ENCODE results near the gene TMEM233. TPM values are rescaled to one million over a fixed set of nuclear protein-coding genes. Genes with fewer than 3 reads are reported as not detected.

The TMEM233 gene
- total and polyA plus RNA-seq, 10 of the 15 experiments (the other 5 are each of a cell fraction or from before 2014, with no cell fraction given) = not detected

GRCh38 chr12:119681111-119681510 lies 87.5 kb downstream of the TMEM233 start (continued):
- no peak for TF ChIP-seq NR2C1 (IDR thresholded peaks at IDR 0.05)
- no peak for TF ChIP-seq BCL3 (IDR thresholded peaks at IDR 0.05; ENCODE audit: borderline replicate concordance, insufficient read depth, low read depth, low read length, poor library complexity, severe bottlenecking)
- no peak for TF ChIP-seq ZNF217 (IDR thresholded peaks at IDR 0.05)
- no peak for TF ChIP-seq ZNF24 (IDR thresholded peaks at IDR 0.05)
- TF ChIP-seq NR2F1 (conservative IDR thresholded peaks at IDR 0.05) = no peak

- ATAC-seq (peak; percentile 93), DNase-seq (ENCODE audit: low read depth, low spot score) (peak; percentile 51), FAIRE-seq (peak; percentile 76)
- RAD21 ChIA-PET (ENCODE audit: unreplicated experiment) = interaction anchor here (0.9 to 5.0 kb wide), 8 partner anchors 10 to 220 kb away, joined by 3 to 41 read pairs (median 4); partner anchors contain the start of gene PRKAB1
- POLR2A ChIA-PET = interaction anchor here (2.2 to 3.9 kb wide), 2 partner anchors 12 to 17 kb away, joined by 12 to 54 read pairs; partner anchors contain the start of gene PRKAB1
- Histone ChIP-seq H4K20me1 (ENCODE audit: control insufficient read depth, insufficient read depth) (no peaks in the 10 kb centered on the region), H3K36me3 (ENCODE audit: control insufficient read depth in 2 of 2, insufficient read depth in 2 of 2, low read length in 1 of 2) (peaks cover 17 to 21% of the 10 kb centered on the region in 2 experiments), H3K9me3 (replicated peaks; ENCODE audit: control insufficient read depth, insufficient read depth, low read length) (no peaks in the 10 kb centered on the region), H3K79me2 (ENCODE audit: control insufficient read depth, insufficient read depth, low read length) (no peaks in the 10 kb centered on the region), H3K27me3 (replicated peaks in 1 of 2; ENCODE audit: control insufficient read depth in 2 of 2, insufficient read depth in 2 of 2, low read length in 1 of 2) (no peaks in the 10 kb centered on the region), H3K4me2 (ENCODE audit: control insufficient read depth, insufficient read depth) (peak overlapping the region; percentile 44), H3K27ac (ENCODE audit: control insufficient read depth, insufficient read depth) (peak overlapping the region; percentile 77), H3K9ac (ENCODE audit: control insufficient read depth, insufficient read depth, low read length) (peak overlapping the region; percentile 7; the same call in 1 of the 2 replicates), H2AFZ (ENCODE audit: control insufficient read depth, low read depth, low read length) (no peak overlapping the region), H3K4me1 (ENCODE audit: control insufficient read depth, insufficient read depth, low read length) (peaks cover 20% of the 10 kb centered on the region), H3K4me3 (peak overlapping the region; percentile 9; the same call in 1 of the 2 replicates)
- SMC1A ChIA-PET (ENCODE audit: uncharacterized antibody, unreplicated experiment) = interaction anchor here (0.6 to 5.7 kb wide), 9 partner anchors 12 to 182 kb away, joined by 3 to 83 read pairs (median 4); partner anchors contain the start of gene PRKAB1
- CTCF ChIA-PET = interaction anchor here (0.7 to 8.6 kb wide), 10 partner anchors 11 to 238 kb away, joined by 3 to 91 read pairs (median 8); partner anchors contain the start of gene PRKAB1
- in situ Hi-C loops (cut with MboI) (no loop called here), intact Hi-C loops (cut with micrococcal nuclease; ENCODE audit: unreplicated experiment) (no loop called here)
- no TSS peak for BruUV-seq (replicated peaks)
- WGBS (ENCODE audit: insufficient coverage, insufficient replicate concordance, low lambda C conversion rate, missing lambda C conversion rate) = 18% methylated on average over 9 of the region's 9 CpGs
- 0 out of 2 replicates have a peak, but pooled peaks have one; percentile 48 for TF ChIP-seq NFIC (IDR thresholded peaks at IDR 0.05; ENCODE audit: low read depth, low read length)
- no peak for TF ChIP-seq ZNF207 (IDR thresholded peaks at IDR 0.05; ENCODE audit: borderline replicate concordance)
- TF ChIP-seq SMAD1 (IDR thresholded peaks at IDR 0.05; ENCODE audit: low read depth, partially characterized antibody) = no peak
- 0 out of 2 replicates have a peak, but pooled peaks have one; percentile 36 for TF ChIP-seq CREM (IDR thresholded peaks at IDR 0.05; ENCODE audit: low read depth)
- TF ChIP-seq JUND (IDR thresholded peaks at IDR 0.05; ENCODE audit: low read depth, low read length) = no peak
- TF ChIP-seq USF1 (IDR thresholded peaks at IDR 0.05; ENCODE audit: borderline replicate concordance, extremely low read length, insufficient read depth, low read depth, low read length) = no peak
- no peak for TF ChIP-seq BCL3 (IDR thresholded peaks at IDR 0.05; ENCODE audit: borderline replicate concordance, insufficient read depth, low read depth, low read length, poor library complexity, severe bottlenecking)
- TF ChIP-seq MLLT1 (IDR thresholded peaks at IDR 0.05) = no peak
- no peak for TF ChIP-seq TBL1XR1 (IDR thresholded peaks at IDR 0.05; ENCODE audit: low read depth, low read length)
- TF ChIP-seq FOXK2 (IDR thresholded peaks at IDR 0.05) = no peak
Measured at GRCh38 chr12:119681728-119682638, 88.4 kb downstream of the TMEM233 start.

Data from GM12878 (cell line).